H1 (cell line): Measurements from ENCODE around the gene DICER1.

Experiments
- EP300 ChIP-seq, 2 experiments: IDR thresholded peaks; 1 replicate in 1 of 2; 2 replicates in 1 of 2; pipeline ENCODE4 v1.6.1; 2011 to 2012; ENCODE audit warnings: low read depth in 2 of 2, low read length in 2 of 2, mild to moderate bottlenecking in 2 of 2, borderline replicate concordance in 1 of 2, inconsistent platforms in 1 of 2, moderate library complexity in 1 of 2
- MAFK ChIP-seq: IDR thresholded peaks from 2 replicates; pipeline ENCODE4 v1.6.1; 2012; ENCODE audit warnings: low read depth, mild to moderate bottlenecking, improper control_type of control experiment, low read length
- NRF1 ChIP-seq: IDR thresholded peaks from 2 replicates; pipeline ENCODE4 v1.6.1; 2011; ENCODE audit warnings: mild to moderate bottlenecking, low read depth, low read length, improper control_type of control experiment
- POLR2A ChIP-seq, 2 experiments: IDR thresholded peaks; 1 replicate in 1 of 2; 2 replicates in 1 of 2; pipeline ENCODE4 v1.6.1; 2011; ENCODE audit warnings: low read depth in 2 of 2, low read length in 2 of 2, mild to moderate bottlenecking in 2 of 2; ENCODE audit errors: control extremely low read depth in 1 of 2
- POLR2AphosphoS5 ChIP-seq: IDR thresholded peaks from 2 replicates; pipeline ENCODE4 v1.6.1; 2011; ENCODE audit warnings: low read depth, low read length
- SUZ12 ChIP-seq: fragments of 200-600 bp; sonication (generic); IDR thresholded peaks from 2 replicates; pipeline ENCODE4 v1.6.1; 2012; ENCODE audit warnings: mild to moderate bottlenecking, inconsistent platforms, low read length, moderate library complexity, mixed read lengths
- TBP ChIP-seq: IDR thresholded peaks from 2 replicates; pipeline ENCODE4 v1.6.1; 2011; ENCODE audit warnings: low read depth, low read length, improper control_type of control experiment
- TF ChIP-seq, protein P1 (sequence below), 3 experiments: IDR thresholded peaks; 1 replicate in 2 of 3; 2 replicates in 1 of 3; pipeline versions ENCODE4 v1.5.1 to v1.6.1; 2011; ENCODE audit warnings: low read length in 3 of 3, mild to moderate bottlenecking in 3 of 3, inconsistent platforms in 2 of 3, low read depth in 1 of 3, moderate library complexity in 1 of 3; ENCODE audit not compliant: insufficient read depth in 1 of 3; ENCODE audit errors: control extremely low read depth in 1 of 3

DNA sequence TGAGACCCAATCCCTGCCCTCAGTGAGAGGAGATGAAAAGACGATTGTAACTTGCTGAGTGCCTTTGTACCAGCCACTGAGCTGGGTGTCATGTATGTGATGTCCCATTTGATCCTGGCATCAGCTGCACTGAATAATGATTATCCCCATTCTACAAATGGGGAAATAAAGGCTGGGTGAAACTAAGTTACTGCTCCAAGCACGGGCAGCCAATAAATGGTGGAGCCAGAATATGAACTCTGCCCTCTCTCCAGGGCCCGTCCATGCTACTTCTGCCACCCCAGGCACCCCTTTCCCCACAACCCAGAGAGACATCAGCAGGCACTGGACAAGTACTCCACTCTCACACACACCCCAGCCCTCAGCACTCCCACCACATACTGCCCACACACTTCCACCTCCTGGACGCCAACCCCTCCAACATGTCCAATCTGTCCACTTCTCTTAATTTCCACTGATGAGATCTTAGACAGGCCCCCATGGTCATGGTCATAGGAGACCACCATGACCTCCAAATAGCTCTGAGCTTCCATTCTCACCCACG lies 115.8 kb downstream of the DICER1 start:
- no peak for TF ChIP-seq POLR2AphosphoS5
- no peak for TF ChIP-seq NRF1
- TF ChIP-seq, protein P1, sequence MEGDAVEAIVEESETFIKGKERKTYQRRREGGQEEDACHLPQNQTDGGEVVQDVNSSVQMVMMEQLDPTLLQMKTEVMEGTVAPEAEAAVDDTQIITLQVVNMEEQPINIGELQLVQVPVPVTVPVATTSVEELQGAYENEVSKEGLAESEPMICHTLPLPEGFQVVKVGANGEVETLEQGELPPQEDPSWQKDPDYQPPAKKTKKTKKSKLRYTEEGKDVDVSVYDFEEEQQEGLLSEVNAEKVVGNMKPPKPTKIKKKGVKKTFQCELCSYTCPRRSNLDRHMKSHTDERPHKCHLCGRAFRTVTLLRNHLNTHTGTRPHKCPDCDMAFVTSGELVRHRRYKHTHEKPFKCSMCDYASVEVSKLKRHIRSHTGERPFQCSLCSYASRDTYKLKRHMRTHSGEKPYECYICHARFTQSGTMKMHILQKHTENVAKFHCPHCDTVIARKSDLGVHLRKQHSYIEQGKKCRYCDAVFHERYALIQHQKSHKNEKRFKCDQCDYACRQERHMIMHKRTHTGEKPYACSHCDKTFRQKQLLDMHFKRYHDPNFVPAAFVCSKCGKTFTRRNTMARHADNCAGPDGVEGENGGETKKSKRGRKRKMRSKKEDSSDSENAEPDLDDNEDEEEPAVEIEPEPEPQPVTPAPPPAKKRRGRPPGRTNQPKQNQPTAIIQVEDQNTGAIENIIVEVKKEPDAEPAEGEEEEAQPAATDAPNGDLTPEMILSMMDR (IDR thresholded peaks at IDR 0.05; ENCODE audit: control extremely low read depth in 1 of 3, insufficient read depth in 1 of 3, low read depth in 1 of 3, low read length in 3 of 3): no peak
- no peak for TF ChIP-seq POLR2A (IDR thresholded peaks at IDR 0.05; ENCODE audit: control extremely low read depth in 1 of 2, low read depth in 2 of 2, low read length in 2 of 2)
- no peak for TF ChIP-seq MAFK
- no peak for TF ChIP-seq EP300 (IDR thresholded peaks at IDR 0.05; ENCODE audit: borderline replicate concordance in 1 of 2, low read depth in 2 of 2, low read length in 2 of 2)
- no peak for TF ChIP-seq TBP
- no peak for TF ChIP-seq SUZ12
